Activated CD8-positive, alpha-beta memory T cell treated with anti-CD3 and anti-CD28 coated beads for 36 hours (primary cell): ENCODE results near the gene SLC50A1. TPM values are rescaled to one million over a fixed set of nuclear protein-coding genes. Genes with fewer than 3 reads are reported as not detected.

Experiments
- CTCF ChIA-PET: fragments of 350-600 bp; sonication (Branson Sonifier 250); formaldehyde crosslinking; loops from one replicate; lab custom pipeline; 2021; ENCODE audit warnings: antibody characterized with exemption; lab: Charles Lee
- POLR2A ChIA-PET: fragments of 350-600 bp; sonication (Branson Sonifier 250); formaldehyde crosslinking; loops from one replicate; lab custom pipeline; 2021; ENCODE audit warnings: antibody characterized with exemption; lab: Charles Lee
- total RNA-seq, 2 experiments: library from RNA; stranded (reverse); gene quantifications; one replicate each; pipeline ENCODE4 v1.2.3, GENCODE V29; 2021

The SLC50A1 gene
- total RNA-seq, 2 experiments from 2014 or later: 54.3 to 56.8 TPM

- CTCF ChIA-PET: interaction anchor here (0.6 to 10.5 kb wide), 28 partner anchors 20 to 788 kb away, joined by 3 to 94 read pairs (median 4); partner anchors contain the start of genes DPM3, MTX1 and THBS3
- POLR2A ChIA-PET: interaction anchor here (0.8 to 2.1 kb wide), 9 partner anchors 9 to 237 kb away, joined by 3 to 11 read pairs (median 3); partner anchors contain the start of genes PMVK and SLC50A1
Measured at GRCh38 chr1:155173478-155174323, 38.0 kb downstream of the SLC50A1 start, which contains the start of gene TRIM46. TRIM46 (plus strand) TSS chr1:155173849; CDS start chr1:155173967, 118 bp downstream.

DNA sequence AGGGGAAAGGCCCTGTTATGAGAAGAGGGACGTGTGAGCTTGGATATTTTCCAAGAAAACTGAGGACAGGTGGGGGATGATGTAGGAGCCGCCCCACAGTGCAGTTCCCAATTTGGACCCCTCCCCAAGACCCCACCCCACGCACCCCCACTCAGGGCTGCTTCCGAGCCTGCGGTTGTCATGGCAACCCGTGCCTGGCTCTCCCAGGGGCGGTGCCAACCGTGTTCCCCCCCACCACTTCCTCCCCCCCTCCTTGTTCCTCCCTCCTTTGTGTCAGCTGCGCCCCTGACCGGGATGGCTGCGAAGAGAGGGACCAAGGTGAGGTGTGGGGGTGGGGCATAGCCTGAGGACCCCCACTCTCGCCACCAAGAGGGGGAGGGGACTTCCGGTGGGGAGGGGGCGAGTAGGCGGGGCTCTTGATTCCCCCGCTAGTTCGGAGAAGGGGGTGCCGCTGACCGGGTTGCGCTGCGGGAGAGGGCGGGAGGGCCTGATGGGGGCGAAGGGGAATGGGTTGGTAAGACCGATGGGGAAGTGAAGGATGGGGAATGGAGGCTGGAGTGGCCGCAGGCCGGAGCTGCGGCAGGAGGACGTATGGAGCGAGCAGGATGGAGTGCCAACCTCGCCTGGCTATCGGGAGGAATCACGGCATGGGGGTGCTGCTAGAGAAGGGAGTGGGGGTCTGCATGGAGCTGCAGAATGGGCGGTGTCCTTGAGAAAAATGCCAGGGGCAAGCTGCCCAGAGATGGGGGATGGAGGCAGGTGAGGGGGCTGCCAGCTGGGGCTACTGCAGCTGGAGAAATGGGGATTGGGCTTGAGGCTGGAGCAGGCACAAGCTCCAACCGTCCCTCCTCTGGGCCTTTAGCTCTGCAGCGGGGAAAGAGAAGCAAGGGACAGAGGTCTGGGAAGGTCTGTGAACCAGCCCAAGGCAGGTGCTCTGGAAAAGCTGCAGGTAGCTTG lies 39.0 kb downstream of the SLC50A1 start:
- CTCF ChIA-PET: interaction anchor here (0.8 to 10.5 kb wide), 8 partner anchors 19 to 789 kb away, joined by 3 to 94 read pairs (median 10); partner anchors contain the start of genes MTX1 and THBS3
- POLR2A ChIA-PET: interaction anchor here (0.9 to 1.4 kb wide), 5 partner anchors 19 to 238 kb away, joined by 3 to 5 read pairs (median 4); partner anchors contain the start of gene PMVK

DNA sequence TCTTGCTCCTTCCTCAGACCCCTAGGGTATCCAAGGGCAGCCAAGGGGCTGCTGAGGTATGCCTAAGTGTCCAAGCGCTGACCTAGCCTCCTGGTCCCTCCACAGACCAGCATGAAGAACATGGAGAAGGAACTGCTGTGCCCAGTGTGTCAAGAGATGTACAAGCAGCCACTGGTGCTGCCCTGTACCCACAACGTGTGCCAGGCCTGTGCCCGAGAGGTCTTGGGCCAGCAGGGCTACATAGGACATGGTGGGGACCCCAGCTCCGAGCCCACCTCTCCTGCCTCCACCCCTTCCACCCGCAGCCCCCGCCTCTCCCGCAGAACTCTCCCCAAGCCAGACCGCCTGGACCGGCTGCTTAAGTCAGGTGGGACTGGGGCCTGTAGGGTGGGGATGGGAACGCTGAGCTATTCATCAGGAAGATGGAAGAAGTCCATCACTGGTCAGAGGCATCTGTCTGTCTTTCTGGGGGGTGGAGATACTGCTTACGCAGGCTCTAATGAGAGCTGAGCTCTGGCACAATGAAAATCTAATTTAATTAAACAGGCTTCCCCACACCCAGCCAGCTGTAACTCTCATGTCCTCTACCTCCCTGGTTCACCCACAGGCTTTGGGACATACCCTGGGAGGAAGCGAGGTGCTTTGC lies 39.8 kb downstream of the SLC50A1 start:
- POLR2A ChIA-PET: interaction anchor here (1.0 to 1.4 kb wide), 2 partner anchors 18 to 19 kb away, joined by 4 to 5 read pairs; no protein-coding TSS in a partner anchor
- CTCF ChIA-PET: interaction anchor here (0.8 to 10.5 kb wide), 9 partner anchors 10 to 91 kb away, joined by 3 to 94 read pairs (median 4); partner anchors contain the start of genes MTX1 and THBS3

GRCh38 chr1:155175927-155176371 lies 40.3 kb downstream of the SLC50A1 start:
- CTCF ChIA-PET: interaction anchor here (0.8 to 10.5 kb wide), 8 partner anchors 10 to 91 kb away, joined by 3 to 94 read pairs (median 10); partner anchors contain the start of genes MTX1 and THBS3
- POLR2A ChIA-PET: interaction anchor here (1.0 to 1.4 kb wide), 2 partner anchors 18 to 19 kb away, joined by 4 to 5 read pairs; no protein-coding TSS in a partner anchor

DNA sequence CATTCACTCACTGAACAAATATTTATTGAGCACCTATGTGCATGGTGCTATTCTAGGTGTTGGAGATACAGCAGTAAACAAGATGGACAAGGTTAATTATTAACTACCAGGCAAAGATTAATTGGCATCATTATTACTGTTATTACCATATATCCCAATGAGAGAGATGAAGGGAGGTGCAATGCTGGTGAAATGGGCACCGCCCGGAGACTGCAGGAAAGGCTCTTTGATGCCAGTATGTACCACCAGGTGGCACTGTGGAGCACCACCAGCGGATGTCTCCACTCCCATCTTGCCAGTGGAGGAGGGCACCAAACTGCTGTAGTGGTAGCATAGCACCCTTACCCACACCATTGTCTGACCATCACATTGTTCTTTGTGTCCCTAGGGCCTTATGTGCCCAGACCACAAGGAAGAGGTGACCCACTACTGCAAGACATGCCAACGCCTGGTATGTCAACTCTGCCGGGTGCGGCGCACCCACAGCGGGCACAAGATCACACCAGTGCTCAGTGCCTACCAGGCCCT lies 41.0 kb downstream of the SLC50A1 start:
- CTCF ChIA-PET: interaction anchor here (1.1 to 6.3 kb wide), 5 partner anchors 9 to 86 kb away, joined by 6 to 75 read pairs (median 20); no protein-coding TSS in a partner anchor
- POLR2A ChIA-PET: interaction anchor here (0.6 to 2.1 kb wide), 2 partner anchors 17 to 1530 kb away, joined by 3 to 18 read pairs; no protein-coding TSS in a partner anchor

GRCh38 chr1:155177192-155177917 lies 41.7 kb downstream of the SLC50A1 start:
- ChIA-PET POLR2A (interaction anchor here (0.6 to 2.1 kb wide), 2 partner anchors 17 to 1530 kb away, joined by 3 to 18 read pairs; no protein-coding TSS in a partner anchor), CTCF (interaction anchor here (0.5 to 2.3 kb wide), 6 partner anchors 9 to 381 kb away, joined by 4 to 20 read pairs (median 6); no protein-coding TSS in a partner anchor)

DNA sequence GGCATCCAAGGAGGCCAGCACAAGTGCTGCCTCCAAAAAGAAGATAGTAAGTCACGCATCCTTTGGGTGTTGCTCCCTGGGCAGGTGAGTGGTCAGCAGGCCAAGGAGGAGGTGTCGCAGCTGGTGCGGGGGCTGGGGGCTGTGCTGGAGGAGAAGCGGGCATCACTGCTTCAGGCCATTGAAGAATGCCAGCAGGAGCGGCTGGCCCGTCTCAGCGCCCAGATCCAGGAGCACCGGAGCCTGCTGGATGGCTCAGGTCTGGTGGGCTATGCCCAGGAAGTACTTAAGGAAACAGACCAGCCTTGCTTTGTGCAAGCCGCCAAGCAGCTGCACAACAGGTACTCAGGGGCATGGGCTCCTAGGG lies 42.2 kb downstream of the SLC50A1 start:
- ChIA-PET POLR2A (interaction anchor here (2.1 kb wide), 1 partner anchor 16 kb away, joined by 18 read pairs; no protein-coding TSS in a partner anchor), CTCF (interaction anchor here (1.1 to 2.3 kb wide), 4 partner anchors 8 to 86 kb away, joined by 4 to 20 read pairs (median 6); no protein-coding TSS in a partner anchor)

GRCh38 chr1:155178441-155179111 lies 42.9 kb downstream of the SLC50A1 start:
- POLR2A ChIA-PET: interaction anchor here (0.6 to 2.1 kb wide), 2 partner anchors 15 to 633 kb away, joined by 4 to 18 read pairs; no protein-coding TSS in a partner anchor
- CTCF ChIA-PET: interaction anchor here (0.5 to 2.3 kb wide), 3 partner anchors 15 to 570 kb away, joined by 4 to 20 read pairs (median 4); no protein-coding TSS in a partner anchor

DNA sequence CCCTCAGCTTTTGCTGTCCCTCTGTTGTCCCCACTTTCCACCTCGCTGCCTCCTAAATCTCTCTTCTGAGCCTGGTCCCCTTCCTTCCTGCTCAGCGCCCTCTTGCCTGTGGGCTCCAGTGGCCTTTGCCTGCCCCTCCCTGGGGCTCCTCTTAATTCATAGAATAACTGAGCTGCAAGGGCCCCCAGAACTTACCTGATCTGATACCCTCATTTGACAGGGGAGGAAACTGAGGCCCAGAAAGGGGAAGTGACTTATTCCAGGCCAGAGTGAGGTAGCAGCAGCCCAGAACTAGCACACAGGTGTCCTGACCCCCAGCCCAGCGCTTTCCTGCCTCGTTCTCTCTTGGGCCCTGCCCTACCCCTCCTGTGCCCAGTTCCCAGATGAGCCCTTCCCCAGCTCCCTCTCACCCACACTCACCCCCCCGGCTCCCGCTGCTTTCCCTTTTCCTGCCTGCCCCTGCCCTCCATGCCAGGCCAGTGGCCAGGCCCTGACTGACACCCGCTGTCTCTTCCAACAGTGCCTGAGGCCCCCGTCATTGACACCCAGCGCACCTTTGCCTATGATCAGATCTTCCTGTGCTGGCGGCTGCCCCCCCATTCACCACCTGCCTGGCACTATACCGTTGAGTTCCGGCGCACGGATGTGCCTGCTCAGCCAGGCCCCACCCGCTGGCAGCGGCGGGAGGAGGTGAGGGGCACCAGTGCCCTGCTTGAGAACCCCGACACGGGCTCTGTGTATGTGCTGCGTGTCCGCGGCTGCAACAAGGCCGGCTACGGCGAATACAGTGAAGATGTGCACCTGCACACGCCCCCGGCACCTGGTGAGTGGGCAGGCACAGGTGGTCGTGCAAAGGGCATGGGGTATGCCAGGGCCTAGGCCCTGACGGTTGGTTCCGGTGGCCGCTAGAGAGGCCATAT lies 43.7 kb downstream of the SLC50A1 start:
- ChIA-PET CTCF (interaction anchor here (1.1 to 1.2 kb wide), 2 partner anchors 10 to 32 kb away, joined by 4 read pairs; no protein-coding TSS in a partner anchor), POLR2A (interaction anchor here (0.6 to 0.9 kb wide), 2 partner anchors 14 to 632 kb away, joined by 3 to 4 read pairs; no protein-coding TSS in a partner anchor)

GRCh38 chr1:155181371-155182051 lies 45.9 kb downstream of the SLC50A1 start:
- CTCF ChIA-PET: no interaction called here
- POLR2A ChIA-PET: no interaction called here

GRCh38 chr1:155182052-155182550 lies 46.4 kb downstream of the SLC50A1 start:
- CTCF ChIA-PET: no interaction called here
- POLR2A ChIA-PET: no interaction called here

GRCh38 chr1:155183775-155184221 lies 48.1 kb downstream of the SLC50A1 start:
- ChIA-PET CTCF (interaction anchor here (0.8 to 1.0 kb wide), 2 partner anchors 9 to 23 kb away, joined by 3 to 5 read pairs; no protein-coding TSS in a partner anchor), POLR2A (interaction anchor here (0.5 kb wide), 1 partner anchor 1122 kb away, joined by 3 read pairs; no protein-coding TSS in a partner anchor)

DNA sequence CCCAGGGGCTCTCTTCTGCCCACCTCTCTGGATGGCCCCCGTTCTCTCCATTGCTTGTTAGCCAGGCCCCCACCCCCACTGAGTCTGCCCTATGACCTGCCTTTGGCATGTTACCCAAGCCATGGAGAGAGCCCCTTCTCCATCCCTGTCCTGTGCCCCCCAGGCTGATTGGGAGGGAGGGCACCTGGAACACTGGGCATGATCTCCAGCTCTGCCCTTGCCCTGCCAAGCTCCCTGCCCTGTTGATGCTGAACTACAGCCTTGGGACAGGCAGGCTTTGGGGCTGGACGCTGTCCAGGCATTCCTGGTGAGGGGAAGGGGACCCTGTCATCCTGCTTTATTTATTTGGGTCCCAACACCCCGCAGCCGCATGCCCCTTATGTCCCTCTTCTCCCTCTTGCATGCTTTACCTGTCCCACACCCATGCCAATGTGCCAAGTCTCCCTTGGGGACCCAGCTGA lies 48.7 kb downstream of the SLC50A1 start:
- ChIA-PET POLR2A (no interaction called here), CTCF (interaction anchor here (0.8 to 1.8 kb wide), 3 partner anchors 9 to 23 kb away, joined by 3 to 13 read pairs (median 5); no protein-coding TSS in a partner anchor)
